K562 (cell line): ENCODE data around the gene CENPT. TPM values are rescaled to one million over a fixed set of nuclear protein-coding genes. Genes with fewer than 3 reads are reported as not detected.
A peak's percentile ranks its signal among the peaks of the same experiment; 100 is the strongest.

Experiments
- FOS ChIP-seq: IDR thresholded peaks from 3 replicates; pipeline ENCODE4 v1.6.1; 2011; ENCODE audit not compliant: insufficient read length; ENCODE audit errors: extremely low read depth
- KDM5B ChIP-seq: fragments of 200-600 bp; sonication (generic); IDR thresholded peaks from 2 replicates; pipeline ENCODE4 v1.6.1; 2012; ENCODE audit warnings: low read depth, mild to moderate bottlenecking, moderate library complexity, low read length, control low read depth, inconsistent platforms; ENCODE audit not compliant: insufficient replicate concordance
- NFE2 ChIP-seq: IDR thresholded peaks from 2 replicates; pipeline ENCODE4 v1.6.1; 2014; ENCODE audit warnings: antibody characterized with exemption, low read depth
- NFIX ChIP-seq: fragments of 250-450 bp; sonication (Bioruptor Pico); IDR thresholded peaks from 2 replicates; pipeline ENCODE4 v1.4.0; 2020; ENCODE audit warnings: low read depth, mild to moderate bottlenecking, moderate library complexity
- PTBP1 ChIP-seq: fragments of 200-400 bp; formaldehyde crosslinking; IDR thresholded peaks from 2 replicates; pipeline ENCODE4 v1.6.1; 2017; ENCODE audit warnings: low read depth, low read length
- SIN3A ChIP-seq, 2 experiments: fragments of 150-350 bp in 1 of 2; IDR thresholded peaks; 2 replicates each; pipeline ENCODE4 v1.6.1; 2011 to 2016; ENCODE audit warnings: borderline replicate concordance in 2 of 2, low read depth in 2 of 2, low read length in 2 of 2, mild to moderate bottlenecking in 2 of 2, moderate library complexity in 2 of 2; ENCODE audit not compliant: control insufficient read depth in 1 of 2
- SIX5 ChIP-seq, 2 experiments: IDR thresholded peaks; 2 replicates each; pipeline ENCODE4 v1.6.1; 2011; ENCODE audit warnings: low read length in 2 of 2, borderline replicate concordance in 1 of 2, low read depth in 1 of 2, mild to moderate bottlenecking in 1 of 2, moderate library complexity in 1 of 2; ENCODE audit not compliant: insufficient read depth in 1 of 2
- TCF3 ChIP-seq: sonication (generic); formaldehyde crosslinking; IDR thresholded peaks from 2 replicates; pipeline ENCODE4 v1.4.0; 2020; ENCODE audit warnings: mild to moderate bottlenecking, missing genetic modification reagents
- polyA plus RNA-seq, 8 experiments: library from polyadenylated mRNA; depleted of rRNA in 4 of 8; stranded (reverse) in 5 of 8; unstranded in 3 of 8; fragments of >200 nt; fragmentation: Nextera tagmentation in 2 of 8; fragmentation: Illumina TruSeq in 1 of 8; extraction: Ambion mirVana in 2 of 8; extraction: Trizol in 1 of 8; gene quantifications; 2 replicates each; pipeline versions ENCODE4 v1.2.1 to v1.2.3, GENCODE V29; 2011 to 2014; ENCODE audit warnings: inconsistent platforms in 1 of 8, missing spikeins in 1 of 8
- total RNA-seq, 7 experiments: library from RNA; depleted of rRNA in 6 of 7; stranded (reverse); fragments of >200 nt in 6 of 7; fragmentation: Illumina TruSeq in 2 of 7; extraction: Trizol in 2 of 7; gene quantifications; 2 replicates each; pipeline versions ENCODE4 v1.2.1 to v1.2.3, GENCODE V29; 2011 to 2021; ENCODE audit warnings: low replicate concordance in 1 of 7
- TF ChIP-seq, protein P1 (sequence below): fragments of 250-450 bp; sonication (Bioruptor Pico); IDR thresholded peaks from 2 replicates; pipeline ENCODE4 v1.4.0; 2020; ENCODE audit warnings: mild to moderate bottlenecking, moderate library complexity
- TF ChIP-seq, protein P2 (sequence below), 2 experiments: fragments of 200-800 bp in 1 of 2; sonication (Bioruptor generic) in 1 of 2; sonication (generic) in 1 of 2; formaldehyde crosslinking in 1 of 2; IDR thresholded peaks in 1 of 2; conservative IDR thresholded peaks in 1 of 2; 2 replicates each; pipeline versions ENCODE4 v1.5.0 to v1.6.1; 2016 to 2020; ENCODE audit warnings: missing compliant biosample characterization in 1 of 2, missing genetic modification characterization in 1 of 2, missing genetic modification reagents in 1 of 2
- TF ChIP-seq, protein P3 (sequence below): sonication (generic); formaldehyde crosslinking; IDR thresholded peaks from 2 replicates; pipeline ENCODE4 v1.8.1; 2022; ENCODE audit warnings: missing genetic modification reagents
- TF ChIP-seq, protein P4 (sequence below): sonication (generic); formaldehyde crosslinking; IDR thresholded peaks from 2 replicates; pipeline ENCODE4 v1.8.0; 2022; ENCODE audit warnings: mild to moderate bottlenecking, missing genetic modification reagents

Gene CENPT
- total and polyA plus RNA-seq, 9 of the 15 experiments (the other 6 are each of a cell fraction or from before 2014, with no cell fraction given): 3.6 to 94.2 (median 44.1) TPM

DNA sequence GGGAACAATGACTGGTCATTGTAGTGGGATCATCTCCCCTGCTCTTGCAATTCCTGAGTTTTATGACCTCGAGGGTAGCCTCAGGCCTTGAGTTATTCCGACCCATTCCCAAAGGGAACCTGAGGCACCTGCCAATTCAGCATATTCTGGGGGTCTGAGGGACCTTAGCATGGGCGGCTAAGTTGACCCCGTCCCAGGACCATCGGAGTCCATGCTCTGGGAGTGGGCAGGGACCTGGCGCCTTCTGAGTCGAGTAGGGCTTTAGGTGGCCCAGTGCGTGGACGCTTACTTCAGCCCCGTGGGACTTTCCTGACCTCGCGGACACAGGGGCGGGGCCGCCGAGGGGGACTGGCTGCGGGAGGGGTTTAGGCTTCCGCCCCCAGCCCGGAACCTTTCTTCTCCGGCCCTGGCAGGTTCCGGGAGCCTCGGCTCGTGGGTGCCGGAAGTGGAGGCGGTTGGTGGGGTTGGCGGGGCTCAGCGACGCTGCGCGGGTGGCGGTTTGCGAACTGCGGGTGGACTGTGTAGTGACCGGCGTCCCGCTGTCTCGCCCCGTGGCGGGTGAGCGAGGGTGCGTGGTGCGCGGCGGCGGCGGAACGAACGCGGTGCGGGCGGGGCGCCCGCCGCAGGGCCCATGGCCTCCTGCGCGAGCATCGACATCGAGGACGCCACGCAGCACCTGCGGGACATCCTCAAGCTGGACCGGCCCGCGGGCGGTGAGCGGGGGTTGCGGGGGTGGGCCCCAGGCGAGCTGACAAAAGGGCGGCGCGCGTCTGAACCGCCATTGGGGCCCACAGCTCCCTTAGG is 25.3 kb upstream of the CENPT start, which contains the start of gene EDC4 (continued):
- TF ChIP-seq TCF3 (CRISPR knock-in tag) (0 out of 2 replicates have a peak, but pooled peaks have one; percentile 33), KDM5B (peak; percentile 83), PTBP1 (0 out of 2 replicates have a peak, but pooled peaks have one; percentile 27), SIN3A (IDR thresholded peaks at IDR 0.05; ENCODE audit: borderline replicate concordance in 2 of 2, control insufficient read depth in 1 of 2, low read depth in 2 of 2, low read length in 2 of 2) (peak; percentile 83 to 94; a peak in 3 of 4 replicates), FOS (no peak), NFE2 (no peak), SIX5 (IDR thresholded peaks at IDR 0.05; ENCODE audit: borderline replicate concordance in 1 of 2, insufficient read depth in 1 of 2, low read depth in 1 of 2, low read length in 2 of 2) (peak; percentile 45 to 55; a peak in 3 of 4 replicates), NFIX (no peak)
- TF ChIP-seq, protein P1, sequence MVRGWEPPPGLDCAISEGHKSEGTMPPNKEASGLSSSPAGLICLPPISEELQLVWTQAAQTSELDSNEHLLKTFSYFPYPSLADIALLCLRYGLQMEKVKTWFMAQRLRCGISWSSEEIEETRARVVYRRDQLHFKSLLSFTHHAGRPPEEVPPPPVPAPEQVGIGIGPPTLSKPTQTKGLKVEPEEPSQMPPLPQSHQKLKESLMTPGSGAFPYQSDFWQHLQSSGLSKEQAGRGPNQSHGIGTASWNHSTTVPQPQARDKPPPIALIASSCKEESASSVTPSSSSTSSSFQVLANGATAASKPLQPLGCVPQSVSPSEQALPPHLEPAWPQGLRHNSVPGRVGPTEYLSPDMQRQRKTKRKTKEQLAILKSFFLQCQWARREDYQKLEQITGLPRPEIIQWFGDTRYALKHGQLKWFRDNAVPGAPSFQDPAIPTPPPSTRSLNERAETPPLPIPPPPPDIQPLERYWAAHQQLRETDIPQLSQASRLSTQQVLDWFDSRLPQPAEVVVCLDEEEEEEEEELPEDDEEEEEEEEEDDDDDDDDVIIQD (CRISPR knock-in tag): no peak
- TF ChIP-seq, protein P2, sequence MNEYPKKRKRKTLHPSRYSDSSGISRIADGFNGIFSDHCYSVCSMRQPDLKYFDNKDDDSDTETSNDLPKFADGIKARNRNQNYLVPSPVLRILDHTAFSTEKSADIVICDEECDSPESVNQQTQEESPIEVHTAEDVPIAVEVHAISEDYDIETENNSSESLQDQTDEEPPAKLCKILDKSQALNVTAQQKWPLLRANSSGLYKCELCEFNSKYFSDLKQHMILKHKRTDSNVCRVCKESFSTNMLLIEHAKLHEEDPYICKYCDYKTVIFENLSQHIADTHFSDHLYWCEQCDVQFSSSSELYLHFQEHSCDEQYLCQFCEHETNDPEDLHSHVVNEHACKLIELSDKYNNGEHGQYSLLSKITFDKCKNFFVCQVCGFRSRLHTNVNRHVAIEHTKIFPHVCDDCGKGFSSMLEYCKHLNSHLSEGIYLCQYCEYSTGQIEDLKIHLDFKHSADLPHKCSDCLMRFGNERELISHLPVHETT (CRISPR knock-in tag; conservative IDR thresholded peaks at IDR 0.05 in 1 of 2, IDR thresholded peaks at IDR 0.05 in 1 of 2): peak; percentile 46 to 72; a peak in 1 of 4 replicates
- TF ChIP-seq, protein P3, sequence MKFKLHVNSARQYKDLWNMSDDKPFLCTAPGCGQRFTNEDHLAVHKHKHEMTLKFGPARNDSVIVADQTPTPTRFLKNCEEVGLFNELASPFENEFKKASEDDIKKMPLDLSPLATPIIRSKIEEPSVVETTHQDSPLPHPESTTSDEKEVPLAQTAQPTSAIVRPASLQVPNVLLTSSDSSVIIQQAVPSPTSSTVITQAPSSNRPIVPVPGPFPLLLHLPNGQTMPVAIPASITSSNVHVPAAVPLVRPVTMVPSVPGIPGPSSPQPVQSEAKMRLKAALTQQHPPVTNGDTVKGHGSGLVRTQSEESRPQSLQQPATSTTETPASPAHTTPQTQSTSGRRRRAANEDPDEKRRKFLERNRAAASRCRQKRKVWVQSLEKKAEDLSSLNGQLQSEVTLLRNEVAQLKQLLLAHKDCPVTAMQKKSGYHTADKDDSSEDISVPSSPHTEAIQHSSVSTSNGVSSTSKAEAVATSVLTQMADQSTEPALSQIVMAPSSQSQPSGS: no peak
- TF ChIP-seq, protein P4, sequence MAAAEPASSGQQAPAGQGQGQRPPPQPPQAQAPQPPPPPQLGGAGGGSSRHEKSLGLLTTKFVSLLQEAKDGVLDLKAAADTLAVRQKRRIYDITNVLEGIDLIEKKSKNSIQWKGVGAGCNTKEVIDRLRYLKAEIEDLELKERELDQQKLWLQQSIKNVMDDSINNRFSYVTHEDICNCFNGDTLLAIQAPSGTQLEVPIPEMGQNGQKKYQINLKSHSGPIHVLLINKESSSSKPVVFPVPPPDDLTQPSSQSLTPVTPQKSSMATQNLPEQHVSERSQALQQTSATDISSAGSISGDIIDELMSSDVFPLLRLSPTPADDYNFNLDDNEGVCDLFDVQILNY (CRISPR knock-in tag): no peak
